ENCODE results near the gene RPS17.
"Not testable (repeated sequence)": the region's sequence is repeated elsewhere in the genome, so short reads cannot be mapped to it uniquely, and the experiment has no call there.

- TF ChIP-seq CTCF, EZH2phosphoT487 (IDR thresholded peaks at IDR 0.05; ENCODE audit: low read length): not testable (repeated sequence)
Observed at GRCh38 chr15:82505842-82506241, 34.4 kb downstream of the RPS17 start.

Data from MM.1S (cell line).